Medulla oblongata (tissue), 1 donor: Measurements from ENCODE around the gene SAMD3.
"Not testable (repeated sequence)": the region's sequence is repeated elsewhere in the genome, so short reads cannot be mapped to it uniquely, and the experiment has no call there.

ENCODE experiments used
- DNase-seq: peaks from one replicate; pipeline ENCODE4 v3.0.0-alpha.2; 2015; ENCODE audit errors: extremely low spot score

SAMD3 gene

DNA sequence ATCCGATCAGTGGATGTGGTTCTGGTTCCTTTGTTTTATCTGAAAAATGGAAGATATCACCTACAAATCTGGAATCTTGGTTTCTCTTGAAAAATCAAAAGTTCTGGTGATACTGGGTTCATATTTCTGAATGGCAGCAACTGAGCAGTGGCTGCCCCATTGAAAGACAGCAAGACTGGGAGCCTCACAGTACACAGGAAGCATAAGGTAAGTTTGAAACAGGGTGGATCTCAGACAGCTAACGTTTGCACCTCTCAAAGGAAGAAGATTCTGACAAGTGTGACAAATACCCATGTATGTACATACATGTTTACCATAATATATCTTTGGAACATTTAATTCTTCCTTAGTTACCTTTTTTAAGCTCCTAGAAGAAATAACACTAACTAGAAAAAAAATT, at the start of gene SAMD3:
Gene SAMD3, minus strand, starts transcription at position 177 of the 400 bp plus-strand sequence. CDS start 7,678 bp downstream, outside the sequence.
- no peak for DNase-seq

- DNase-seq: no peak
Measured at GRCh38 chr6:130269969-130270635, 47.4 kb upstream of the SAMD3 start.

GRCh38 chr6:130265553-130265952, 42.8 kb upstream of the SAMD3 start:
- DNase-seq: not testable (repeated sequence)

DNA sequence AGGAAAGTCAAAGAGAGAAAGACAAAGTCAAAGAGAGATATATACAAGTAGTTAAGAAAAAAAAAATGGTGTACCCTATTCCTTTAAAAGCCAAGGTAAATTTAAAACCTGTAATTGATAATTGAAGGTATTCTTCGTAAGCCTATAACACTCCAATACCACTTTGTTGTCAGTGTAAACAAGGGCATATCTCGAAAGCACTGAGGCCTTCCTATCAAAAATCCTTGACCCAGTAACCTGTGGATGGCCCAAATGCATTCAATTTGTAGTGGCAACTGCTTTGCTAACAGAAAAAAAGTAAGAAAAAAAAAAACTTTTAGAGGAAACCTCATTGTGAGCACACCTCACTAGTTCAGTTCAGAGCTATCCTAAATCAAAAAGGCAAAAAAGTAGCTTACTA, 39.3 kb upstream of the SAMD3 start:
- DNase-seq: no peak

DNA sequence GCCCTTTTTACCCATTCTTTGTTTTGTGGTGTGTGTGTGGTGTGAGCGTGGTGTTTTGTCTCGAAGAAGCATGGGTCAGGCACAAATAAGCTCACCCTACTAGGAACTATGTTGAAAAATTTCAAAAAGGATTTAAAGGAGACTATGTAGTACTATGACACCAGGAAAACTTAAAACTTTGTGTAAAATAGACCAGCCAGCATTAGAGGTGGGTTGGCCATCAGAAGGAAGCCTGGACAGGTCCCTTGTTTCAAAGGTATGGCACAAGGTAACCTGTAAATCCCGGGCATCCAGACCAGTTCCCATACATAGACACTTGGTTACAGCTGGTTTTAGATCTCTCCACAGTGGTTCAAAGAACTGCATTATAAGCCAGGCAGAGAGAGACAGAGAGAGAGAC, 38.8 kb upstream of the SAMD3 start:
- DNase-seq: not testable (repeated sequence)

DNA sequence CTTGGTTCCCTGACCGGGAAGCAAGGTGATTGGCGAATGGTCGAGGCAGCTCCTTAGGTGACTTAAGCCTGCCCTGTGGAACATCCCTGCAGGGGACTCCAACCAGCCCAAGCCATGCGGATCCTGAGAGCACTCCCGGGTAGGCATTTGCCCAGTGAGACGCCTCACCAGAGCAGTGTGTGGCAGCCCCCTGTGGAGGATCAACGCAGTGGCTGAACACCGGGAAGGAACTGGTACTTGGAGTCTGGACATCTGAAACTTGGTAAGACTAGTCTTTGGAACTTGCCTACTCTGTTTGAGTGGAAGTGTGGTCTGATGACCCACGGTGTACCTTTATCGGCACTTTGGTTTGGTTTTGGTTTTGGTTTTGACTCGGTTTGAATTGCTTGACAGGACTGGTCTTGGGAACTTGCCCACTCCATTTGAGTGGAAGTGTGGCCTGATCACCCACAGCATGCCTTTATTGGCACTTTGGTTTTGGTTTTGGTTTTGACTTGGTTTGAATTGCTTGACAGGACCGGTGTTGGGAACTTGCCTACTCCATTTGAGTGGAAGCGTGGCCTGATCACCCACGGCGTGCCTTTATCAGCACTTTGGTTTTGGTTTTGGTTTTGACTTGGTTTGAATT, 38.0 kb upstream of the SAMD3 start:
- DNase-seq: not testable (repeated sequence)

DNA sequence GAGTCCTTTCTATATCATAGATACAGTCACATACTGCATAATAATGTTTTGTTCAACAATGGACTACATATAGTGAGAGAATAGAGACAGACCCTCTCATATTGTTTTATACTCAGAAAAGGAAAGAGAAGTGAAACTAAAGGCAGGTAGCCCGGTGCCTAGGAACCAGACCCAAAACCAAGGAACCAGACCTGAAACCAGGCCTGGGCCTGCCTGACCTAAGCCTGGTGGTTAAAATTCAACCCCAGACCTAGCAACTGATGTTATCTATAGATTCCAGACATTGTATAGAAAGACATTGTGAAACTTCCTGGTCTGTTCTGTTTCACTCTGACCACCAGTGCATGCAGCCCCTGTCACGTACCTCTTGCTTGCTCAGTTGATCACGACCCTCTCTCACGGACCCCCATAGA, 37.3 kb upstream of the SAMD3 start:
- not testable (repeated sequence) for DNase-seq

DNA sequence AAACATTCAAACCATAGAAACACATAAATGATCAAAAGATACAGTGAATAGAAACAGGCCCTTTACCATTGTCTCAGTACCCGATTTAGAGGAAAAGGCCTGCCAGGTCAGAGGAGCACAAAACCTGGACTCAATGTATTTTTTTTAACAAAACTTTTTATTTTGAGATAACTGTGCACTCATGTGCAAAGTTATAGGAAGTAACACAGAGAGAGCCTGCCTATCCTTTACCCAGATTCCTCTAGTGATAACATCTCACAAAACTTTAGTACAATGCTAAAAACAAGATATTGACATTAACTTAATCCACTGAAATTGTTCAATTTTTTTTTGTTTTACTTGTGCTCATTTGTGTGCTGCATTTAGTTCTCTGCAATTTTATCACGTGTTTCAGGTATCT, 36.8 kb upstream of the SAMD3 start:
- no peak for DNase-seq

GRCh38 chr6:130259140-130259539, 36.4 kb upstream of the SAMD3 start:
- no peak for DNase-seq

- DNase-seq: no peak
Measured at GRCh38 chr6:130252527-130253237, 29.9 kb upstream of the SAMD3 start.

DNA sequence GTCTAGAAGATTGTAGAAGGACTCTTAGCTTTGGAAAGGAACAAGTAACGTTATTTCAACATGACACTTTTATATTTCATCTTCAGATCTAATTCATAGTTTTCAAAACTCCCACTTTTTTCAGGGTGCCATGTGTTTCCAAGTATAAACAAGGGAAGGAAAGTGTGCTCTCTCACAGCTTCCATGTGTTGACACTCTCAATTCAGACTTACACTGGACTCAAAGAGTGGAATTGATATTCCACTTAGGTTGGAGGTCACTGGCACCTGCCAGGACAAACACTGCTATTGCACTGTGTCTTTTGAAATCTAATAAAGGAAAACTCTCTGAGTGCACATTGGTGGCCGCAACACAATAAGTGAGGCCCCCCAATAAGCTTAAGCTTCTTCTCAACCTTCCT, 22.5 kb upstream of the SAMD3 start:
- DNase-seq: no peak

DNA sequence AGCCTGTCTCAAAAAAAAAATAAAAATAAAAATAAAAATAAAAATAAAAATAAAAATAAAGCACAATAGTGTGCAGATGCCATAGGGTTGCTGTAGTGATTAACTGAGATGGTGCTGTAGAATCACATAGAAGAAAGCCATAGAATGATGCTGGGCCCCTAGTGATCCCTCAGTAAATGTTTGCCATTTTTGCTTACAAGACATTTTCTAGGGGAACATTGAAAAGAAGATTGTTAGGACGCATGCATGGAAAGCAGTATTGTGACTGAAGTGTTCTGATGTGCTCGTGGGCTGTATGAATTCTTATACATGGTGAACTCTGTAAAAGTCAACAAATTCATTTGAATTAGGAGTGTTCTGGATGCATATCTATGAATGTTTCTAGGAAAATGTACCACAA, 22.0 kb upstream of the SAMD3 start:
- DNase-seq: no peak

- DNase-seq: no peak
Measured at GRCh38 chr6:130240232-130240631, 17.5 kb upstream of the SAMD3 start.

DNA sequence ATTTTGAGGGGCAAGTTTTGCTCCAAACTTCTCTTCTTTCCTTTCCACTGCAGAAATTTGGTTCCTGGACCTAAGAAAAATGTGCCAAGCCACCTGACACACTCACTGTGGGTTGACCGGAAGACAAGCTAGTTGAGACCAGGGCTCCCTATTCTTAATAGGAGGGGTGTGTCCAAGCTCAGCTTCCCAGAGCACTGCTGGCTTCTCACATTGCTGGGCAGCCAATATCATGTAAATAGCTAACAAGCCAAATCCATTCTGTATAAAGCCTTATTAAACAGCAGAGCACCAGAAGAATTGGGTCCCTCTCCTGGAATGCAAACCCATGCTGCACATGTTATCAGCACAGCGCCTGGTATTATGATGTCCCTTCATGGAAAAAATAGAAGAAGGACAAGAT, 17.0 kb upstream of the SAMD3 start:
- DNase-seq: no peak

GRCh38 chr6:130233330-130233729, 10.6 kb upstream of the SAMD3 start:
- no peak for DNase-seq

DNA sequence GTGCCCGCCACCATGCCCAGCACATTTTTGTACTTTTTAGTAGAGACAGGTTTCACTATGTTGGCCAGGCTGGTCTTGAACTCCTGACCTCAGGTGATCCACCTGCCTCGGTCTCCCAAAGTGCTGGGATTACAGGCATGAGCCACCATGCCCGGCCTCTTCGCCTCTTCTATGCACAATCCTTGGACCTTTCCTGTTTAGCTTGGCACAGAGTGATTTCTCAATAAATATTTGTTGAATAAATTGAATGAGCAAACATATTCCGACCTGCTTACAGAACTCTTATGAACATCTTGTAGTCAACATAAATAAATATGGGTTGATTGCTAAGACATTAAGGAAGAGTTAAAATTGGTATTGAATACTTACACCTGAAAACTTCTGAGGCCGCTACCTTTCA, 7.8 kb upstream of the SAMD3 start:
- DNase-seq: not testable (repeated sequence)

- no peak for DNase-seq
Measured at GRCh38 chr6:130229645-130230044, 6.9 kb upstream of the SAMD3 start.

- no peak for DNase-seq
Measured at GRCh38 chr6:130223508-130223907, 757 bp upstream of the SAMD3 start.

GRCh38 chr6:130218134-130218533, 4.6 kb downstream of the SAMD3 start:
- DNase-seq: no peak

DNA sequence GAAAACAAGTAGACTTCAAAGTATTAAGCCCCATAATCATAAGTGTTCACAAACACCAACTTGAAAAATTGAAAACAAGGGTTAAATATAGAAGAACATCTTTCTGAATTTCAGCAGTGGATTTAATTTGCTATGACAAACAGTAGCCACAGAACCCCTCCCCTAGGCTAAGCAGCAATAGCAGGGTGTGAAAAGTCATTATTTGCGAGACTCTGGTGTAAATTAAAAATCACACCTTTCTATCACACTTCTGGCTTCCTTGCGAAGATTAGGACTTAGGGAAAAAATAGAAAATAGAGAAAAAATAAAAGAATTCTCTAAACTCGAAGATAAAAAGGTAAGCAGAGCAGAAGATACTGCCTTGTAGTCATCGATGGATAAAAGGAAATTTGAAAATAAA, 6.1 kb downstream of the SAMD3 start:
- DNase-seq: no peak

DNA sequence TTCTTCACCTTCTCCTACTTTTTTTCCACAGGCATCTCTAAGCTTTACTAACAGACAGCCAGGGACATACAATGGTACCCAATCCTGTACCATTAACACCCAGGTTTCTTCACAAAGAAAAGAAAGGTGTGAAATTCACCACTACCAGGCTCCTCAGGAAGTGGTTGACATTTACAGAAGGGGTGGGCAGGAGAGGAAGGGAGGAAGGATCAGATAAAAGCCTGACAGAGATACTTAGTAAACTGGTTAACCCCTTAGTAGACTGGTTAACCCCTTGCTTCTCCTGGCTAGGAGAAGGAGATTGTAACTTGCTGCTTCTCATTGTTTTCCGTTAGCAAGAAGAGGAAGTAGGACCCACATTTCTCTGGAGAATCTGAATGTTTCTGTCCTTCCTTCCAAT, 7.2 kb downstream of the SAMD3 start:
- DNase-seq: no peak

DNA sequence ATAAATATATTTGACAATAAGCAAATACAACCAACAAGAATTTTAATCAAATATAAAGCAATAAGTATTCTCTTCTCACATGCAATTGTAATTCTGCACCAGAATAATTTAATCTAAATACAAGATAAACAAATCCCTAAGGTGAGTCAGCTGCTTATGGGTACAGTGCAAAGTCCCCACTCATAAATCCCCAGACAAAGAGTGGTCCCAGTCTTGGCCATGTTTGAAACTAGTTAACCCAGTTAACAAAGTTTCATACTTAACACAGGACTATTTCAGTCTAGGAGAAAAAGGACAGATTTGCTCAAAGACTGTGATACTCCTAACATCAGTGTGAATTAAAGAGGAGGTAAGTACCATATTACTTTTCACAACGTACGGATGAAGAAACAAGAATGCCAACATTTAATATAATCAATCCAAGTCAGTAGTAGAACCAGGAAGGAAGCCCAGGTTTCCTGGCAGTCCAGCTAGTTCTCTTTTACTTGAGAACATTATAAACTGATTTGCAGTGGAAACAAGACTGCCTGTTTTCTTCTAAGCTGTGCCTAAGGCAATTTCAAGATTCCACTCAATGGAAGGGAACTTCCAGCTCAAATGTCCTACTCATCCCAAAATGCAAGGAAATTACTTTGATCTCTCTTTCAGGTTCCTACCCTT, 10.4 kb downstream of the SAMD3 start:
- no peak for DNase-seq

DNA sequence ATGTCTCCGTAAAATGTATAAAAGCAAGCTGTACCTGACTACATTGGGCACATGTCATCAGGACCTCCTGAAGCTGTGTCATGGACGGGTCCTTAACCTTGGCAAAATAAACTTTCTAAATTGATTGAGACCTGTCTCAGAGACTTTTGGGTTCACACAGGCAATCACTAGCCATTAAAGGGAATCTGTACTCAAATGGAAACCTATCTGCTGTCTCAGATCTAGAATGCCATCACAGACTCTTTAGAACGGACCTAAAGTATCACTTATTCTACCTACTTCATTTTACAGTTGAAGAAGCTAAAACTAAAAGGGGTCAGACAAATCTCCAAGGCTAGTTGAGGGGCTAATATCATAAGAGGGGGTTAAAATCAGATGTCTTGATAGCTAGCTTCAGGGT, 11.1 kb downstream of the SAMD3 start:
- no peak for DNase-seq
